Measurements from ENCODE around the gene ADARB2. TPM values are rescaled to one million over a fixed set of nuclear protein-coding genes. Genes with fewer than 3 reads are reported as not detected.

ADARB2 gene
- total RNA-seq, 4 donors from 2014 or later = 2.0 to 9.9 (median 5.1) TPM

GRCh38 chr10:1394155-1394912, 343.0 kb downstream of the ADARB2 start:
- Histone ChIP-seq H3K27ac (no peak overlapping the region), H3K4me3 (no peak overlapping the region), H3K27me3 (no peaks in the 10 kb centered on the region), H3K36me3 (no peaks in the 10 kb centered on the region), H3K4me1 (no peaks in the 10 kb centered on the region), H3K9me3 (no peaks in the 10 kb centered on the region)
- TF ChIP-seq POLR2A (IDR thresholded peaks at IDR 0.05) (no peak), CTCF (IDR thresholded peaks at IDR 0.05) (no peak)
- no peak for DNase-seq

GRCh38 chr10:1393481-1393880, 343.8 kb downstream of the ADARB2 start:
- Histone ChIP-seq H3K4me3 (no peak overlapping the region), H3K27ac (no peak overlapping the region), H3K9me3 (no peaks in the 10 kb centered on the region), H3K36me3 (no peaks in the 10 kb centered on the region), H3K4me1 (no peaks in the 10 kb centered on the region), H3K27me3 (no peaks in the 10 kb centered on the region)
- DNase-seq = peak in 1 of 3 donors; percentile 11
- TF ChIP-seq POLR2A (IDR thresholded peaks at IDR 0.05) (no peak), CTCF (IDR thresholded peaks at IDR 0.05) (no peak)

- Histone ChIP-seq H3K36me3 (no peaks in the 10 kb centered on the region), H3K27me3 (no peaks in the 10 kb centered on the region), H3K4me3 (no peak overlapping the region), H3K4me1 (no peaks in the 10 kb centered on the region), H3K9me3 (no peaks in the 10 kb centered on the region), H3K27ac (no peak overlapping the region)
- DNase-seq = no peak
- no peak for TF ChIP-seq CTCF (IDR thresholded peaks at IDR 0.05)
- TF ChIP-seq POLR2A (IDR thresholded peaks at IDR 0.05) = no peak
Measured at GRCh38 chr10:1392127-1392526, 345.2 kb downstream of the ADARB2 start.

GRCh38 chr10:1390200-1390599, 347.1 kb downstream of the ADARB2 start:
- H3K36me3 ChIP-seq = no peaks in the 10 kb centered on the region
- no peak for DNase-seq
- no peak overlapping the region for H3K4me3 ChIP-seq
- H3K27ac ChIP-seq = no peak overlapping the region
- H3K4me1 ChIP-seq = no peaks in the 10 kb centered on the region
- H3K9me3 ChIP-seq = no peaks in the 10 kb centered on the region
- no peak for TF ChIP-seq POLR2A (IDR thresholded peaks at IDR 0.05)
- no peak for TF ChIP-seq CTCF (IDR thresholded peaks at IDR 0.05)
- H3K27me3 ChIP-seq = no peaks in the 10 kb centered on the region

- no peak overlapping the region for H3K4me3 ChIP-seq
- no peak overlapping the region for H3K27ac ChIP-seq
- H3K27me3 ChIP-seq = no peaks in the 10 kb centered on the region
- DNase-seq = peak in 1 of 3 donors; percentile 5
- no peaks in the 10 kb centered on the region for H3K9me3 ChIP-seq
- H3K4me1 ChIP-seq = no peaks in the 10 kb centered on the region
- TF ChIP-seq CTCF (IDR thresholded peaks at IDR 0.05) = no peak
- TF ChIP-seq POLR2A (IDR thresholded peaks at IDR 0.05) = no peak
- no peaks in the 10 kb centered on the region for H3K36me3 ChIP-seq
Measured at GRCh38 chr10:1384026-1384425, 353.3 kb downstream of the ADARB2 start.

Data from Peyer's patch (tissue), 4 donors.